GM12891 (cell line): ENCODE results near the gene FAM20C.

Experiments
- POLR2A ChIP-seq: IDR thresholded peaks from 2 replicates; pipeline ENCODE4 v1.6.1; 2011; ENCODE audit warnings: low read depth, low read length, control low read depth
- POLR2AphosphoS5 ChIP-seq: IDR thresholded peaks from 2 replicates; pipeline ENCODE4 v1.6.1; 2011; ENCODE audit warnings: low read depth, low read length, control low read depth
- TAF1 ChIP-seq: IDR thresholded peaks from 2 replicates; pipeline ENCODE4 v1.6.1; 2011; ENCODE audit warnings: low read depth, low read length, control low read depth

DNA sequence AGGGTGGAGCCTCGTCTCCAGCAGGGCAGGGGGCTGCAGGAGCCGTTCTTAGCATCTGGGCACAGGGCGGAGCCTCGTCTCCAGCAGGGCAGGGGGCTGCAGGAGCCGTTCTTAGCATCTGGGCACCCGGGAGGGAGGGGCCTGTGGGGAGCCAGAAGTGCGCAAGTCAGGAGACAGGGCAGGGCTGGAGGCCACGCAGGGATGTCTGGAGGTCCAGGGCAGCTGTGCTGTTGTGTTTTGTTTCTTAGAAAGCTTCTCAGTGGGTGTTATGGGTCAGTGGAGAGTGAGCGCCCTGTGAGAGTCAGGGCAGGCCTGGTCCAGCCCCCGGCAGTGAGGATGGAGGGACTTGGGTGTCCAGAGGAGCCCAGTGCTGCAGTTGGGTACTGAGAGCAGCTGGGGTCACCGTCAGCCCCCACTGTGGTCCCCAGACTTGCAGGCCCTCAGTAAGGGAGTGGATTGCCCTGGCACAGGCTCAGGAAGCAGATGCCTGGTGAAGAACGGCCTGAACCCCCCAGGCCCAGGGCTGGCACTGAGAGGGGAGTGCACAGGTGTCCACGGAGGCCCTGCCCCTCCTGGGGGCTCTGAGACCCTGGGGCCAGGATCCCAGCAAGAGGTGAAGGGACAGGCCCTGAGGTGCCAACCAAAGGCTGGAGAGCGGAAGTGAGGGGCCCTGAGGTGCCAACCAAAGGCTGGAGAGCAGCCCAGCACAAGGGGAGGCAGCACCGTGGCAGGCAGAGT is 29.8 kb downstream of the FAM20C start:
- no peak for TF ChIP-seq POLR2A
- no peak for TF ChIP-seq TAF1
- TF ChIP-seq POLR2AphosphoS5, result no peak
